HCT116 (cell line): Measurements from ENCODE around the gene CCNL2. TPM values are rescaled to one million over a fixed set of nuclear protein-coding genes. Genes with fewer than 3 reads are reported as not detected.
A peak's percentile ranks its signal among the peaks of the same experiment; 100 is the strongest.

Source experiments
- ATAC-seq: fragments of 200-7000 bp; cut with Tn5 transposase; 2 replicates; pipeline ENCODE4 v1.9.1; 2020; ENCODE audit warnings: mild to moderate bottlenecking, moderate library complexity
- BruUV-seq: library from RNA; stranded (reverse); fragments of 400-500 nt; replicated peaks from 2 replicates; lab custom pipeline; 2021; lab: Mats Ljungman, UMichigan
- CTCF ChIA-PET: fragments of 300-600 bp; sonication (Branson Sonifier 250); formaldehyde crosslinking; loops from one replicate; lab custom pipeline; 2021; ENCODE audit warnings: antibody characterized with exemption; lab: Charles Lee
- POLR2A ChIA-PET: fragments of 300-600, 350-600 bp; sonication (Branson Sonifier 250); formaldehyde crosslinking; loops from one replicate; lab custom pipeline; 2021; ENCODE audit warnings: antibody characterized with exemption; lab: Charles Lee
- RAD21 ChIA-PET, 2 experiments: fragments of 300-600 bp; sonication (Branson Sonifier 250); formaldehyde crosslinking; loops; one replicate each; lab custom pipeline; 2023; ENCODE audit warnings: low total read pairs in 2 of 2; ENCODE audit not compliant: uncharacterized antibody in 2 of 2, unreplicated experiment in 2 of 2, low non-redundant PET in 1 of 2; lab: Charles Lee
- DNase-seq: peaks from one replicate; pipeline ENCODE4 v3.0.0-alpha.2; 2010; ENCODE audit warnings: low read depth, low spot score
- H2AFZ ChIP-seq: fragments of 200-600 bp; shearing (Covaris generic), sonication (generic); 2 replicates; pipeline ENCODE4 v1.6.1; 2017; ENCODE audit warnings: low read depth, mixed run types, mixed read lengths, antibody characterized with exemption, low read length; ENCODE audit not compliant: poor library complexity, severe bottlenecking
- H3K27ac ChIP-seq: 2 replicates; pipeline ENCODE4 v1.5.1; 2012; ENCODE audit warnings: low read depth, low read length
- H3K27me3 ChIP-seq: fragments of 200-600 bp; sonication (generic); 2 replicates; pipeline ENCODE4 v1.6.1; 2016; ENCODE audit warnings: mixed run types, low read length, mixed read lengths; ENCODE audit not compliant: insufficient read depth
- H3K36me3 ChIP-seq, 2 experiments: fragments of 200-500 bp in 1 of 2; fragments of 200-600 bp in 1 of 2; sonication (Bioruptor generic) in 1 of 2; sonication (generic) in 1 of 2; 2 replicates each; pipeline versions ENCODE4 v1.5.1 to v1.6.1; 2014 to 2016; ENCODE audit warnings: low read length in 2 of 2, inconsistent platforms in 1 of 2, mixed read lengths in 1 of 2, mixed run types in 1 of 2; ENCODE audit not compliant: insufficient read depth in 2 of 2, control insufficient read depth in 1 of 2
- H3K4me1 ChIP-seq, 2 experiments: fragments of 200-600 bp in 1 of 2; sonication (generic) in 1 of 2; 2 replicates each; pipeline versions ENCODE4 v1.5.1 to v1.6.1; 2012 to 2017; ENCODE audit warnings: low read length in 2 of 2, inconsistent platforms in 1 of 2, mild to moderate bottlenecking in 1 of 2, mixed read lengths in 1 of 2, mixed run types in 1 of 2, moderate library complexity in 1 of 2; ENCODE audit not compliant: insufficient read depth in 2 of 2, control insufficient read depth in 1 of 2
- H3K4me2 ChIP-seq: fragments of 200-600 bp; sonication (generic); 2 replicates; pipeline ENCODE4 v1.6.1; 2017; ENCODE audit warnings: mixed run types, low read length, mixed read lengths
- H3K4me3 ChIP-seq, 2 experiments: fragments of 200-600 bp in 1 of 2; sonication (generic) in 1 of 2; replicated peaks in 1 of 2; 2 replicates each; pipeline ENCODE4 v1.5.1; 2011 to 2016; ENCODE audit warnings: low read length in 2 of 2, control low read depth in 1 of 2, low read depth in 1 of 2, mild to moderate bottlenecking in 1 of 2, mixed read lengths in 1 of 2, mixed run types in 1 of 2
- H3K79me2 ChIP-seq: fragments of 200-600 bp; sonication (generic); 2 replicates; pipeline ENCODE4 v1.6.1; 2017; ENCODE audit warnings: mild to moderate bottlenecking, mixed run types, low read length, moderate library complexity, mixed read lengths; ENCODE audit not compliant: insufficient read depth
- H3K9ac ChIP-seq: fragments of 200-600 bp; sonication (generic); 2 replicates; pipeline ENCODE4 v1.6.1; 2016; ENCODE audit warnings: low read length, mixed read lengths
- H3K9me2 ChIP-seq: fragments of 200-600 bp; sonication (generic), shearing (Covaris generic); 2 replicates; pipeline ENCODE4 v1.6.1; 2017; ENCODE audit warnings: mixed run types, mild to moderate bottlenecking, moderate library complexity; ENCODE audit not compliant: insufficient read depth
- H3K9me3 ChIP-seq, 2 experiments: fragments of 200-500 bp in 1 of 2; fragments of 200-600 bp in 1 of 2; sonication (Bioruptor generic) in 1 of 2; sonication (generic) in 1 of 2; 2 replicates each; pipeline ENCODE4 v1.6.1; 2014 to 2017; ENCODE audit warnings: low read length in 2 of 2, mixed read lengths in 2 of 2, inconsistent platforms in 1 of 2, low read depth in 1 of 2, mild to moderate bottlenecking in 1 of 2, mixed run types in 1 of 2, moderate library complexity in 1 of 2; ENCODE audit not compliant: control insufficient read depth in 1 of 2, insufficient read depth in 1 of 2
- H4K20me1 ChIP-seq: fragments of 200-600 bp; sonication (generic), shearing (Covaris generic); 2 replicates; pipeline ENCODE4 v1.6.1; 2017; ENCODE audit warnings: mixed run types, mild to moderate bottlenecking, moderate library complexity; ENCODE audit not compliant: insufficient read depth
- CEBPB ChIP-seq: IDR thresholded peaks from 2 replicates; pipeline ENCODE4 v1.6.1; 2012; ENCODE audit warnings: low read depth
- EGR1 ChIP-seq: IDR thresholded peaks from 2 replicates; pipeline ENCODE4 v1.6.1; 2012; ENCODE audit warnings: low read depth
- ELF1 ChIP-seq: IDR thresholded peaks from 2 replicates; pipeline ENCODE4 v1.6.1; 2012; ENCODE audit warnings: low read depth, borderline replicate concordance
- EZH2 ChIP-seq: fragments of 200-600 bp; sonication (generic); IDR thresholded peaks from 2 replicates; pipeline ENCODE4 v1.6.1; 2017; ENCODE audit warnings: antibody characterized with exemption, mixed run types
- FOSL1 ChIP-seq: IDR thresholded peaks from 2 replicates; pipeline ENCODE4 v1.6.1; 2012; ENCODE audit warnings: low read depth
- JUND ChIP-seq: IDR thresholded peaks from 2 replicates; pipeline ENCODE4 v1.6.1; 2012
- POLR2AphosphoS5 ChIP-seq: IDR thresholded peaks from 2 replicates; pipeline ENCODE4 v1.6.1; 2011; ENCODE audit warnings: mild to moderate bottlenecking, low read depth, low read length, moderate library complexity
- SIN3A ChIP-seq: IDR thresholded peaks from 2 replicates; pipeline ENCODE4 v1.6.1; 2012; ENCODE audit warnings: low read depth
- SP1 ChIP-seq: IDR thresholded peaks from 2 replicates; pipeline ENCODE4 v1.6.1; 2012; ENCODE audit warnings: low read depth
- SRF ChIP-seq: IDR thresholded peaks from 2 replicates; pipeline ENCODE4 v1.6.1; 2012; ENCODE audit warnings: low read depth
- TCF7L2 ChIP-seq: IDR thresholded peaks from 2 replicates; pipeline ENCODE4 v1.7.0; 2011; ENCODE audit warnings: borderline replicate concordance, inconsistent platforms; ENCODE audit not compliant: insufficient read depth, insufficient read length; ENCODE audit errors: extremely low read depth
- ZFX ChIP-seq: fragments of 450-650 bp; IDR thresholded peaks from 2 replicates; pipeline ENCODE4 v1.6.1; 2017
- intact Hi-C: fragments of 100-400 bp; cut with micrococcal nuclease; formaldehyde crosslinking; loops from 2 replicates; pipeline ENCODE4 v1.10.0; 2022
- total RNA-seq: library from RNA; stranded (reverse); gene quantifications from one replicate; pipeline ENCODE4 v1.2.1, GENCODE V29; 2021; ENCODE audit not compliant: unreplicated experiment
- TF ChIP-seq, protein P1 (sequence below), 3 experiments: fragments of 200-600 bp in 1 of 3; sonication (generic) in 1 of 3; IDR thresholded peaks in 2 of 3; conservative IDR thresholded peaks in 1 of 3; 2 replicates each; pipeline ENCODE4 v1.5.1; 2012 to 2017; ENCODE audit warnings: low read depth in 2 of 3, low read length in 2 of 3, antibody characterized with exemption in 1 of 3, borderline replicate concordance in 1 of 3, control low read depth in 1 of 3, mild to moderate bottlenecking in 1 of 3, mixed read lengths in 1 of 3, mixed run types in 1 of 3, moderate library complexity in 1 of 3; ENCODE audit not compliant: insufficient read depth in 1 of 3
- TF ChIP-seq, protein P2 (sequence below): IDR thresholded peaks from 2 replicates; pipeline ENCODE4 v1.6.1; 2012; ENCODE audit warnings: low read depth
- TF ChIP-seq, protein P3 (sequence below): IDR thresholded peaks from 2 replicates; pipeline ENCODE4 v1.6.1; 2012

Gene CCNL2
- total RNA-seq, 1 experiment from 2014 or later = 173 TPM

DNA sequence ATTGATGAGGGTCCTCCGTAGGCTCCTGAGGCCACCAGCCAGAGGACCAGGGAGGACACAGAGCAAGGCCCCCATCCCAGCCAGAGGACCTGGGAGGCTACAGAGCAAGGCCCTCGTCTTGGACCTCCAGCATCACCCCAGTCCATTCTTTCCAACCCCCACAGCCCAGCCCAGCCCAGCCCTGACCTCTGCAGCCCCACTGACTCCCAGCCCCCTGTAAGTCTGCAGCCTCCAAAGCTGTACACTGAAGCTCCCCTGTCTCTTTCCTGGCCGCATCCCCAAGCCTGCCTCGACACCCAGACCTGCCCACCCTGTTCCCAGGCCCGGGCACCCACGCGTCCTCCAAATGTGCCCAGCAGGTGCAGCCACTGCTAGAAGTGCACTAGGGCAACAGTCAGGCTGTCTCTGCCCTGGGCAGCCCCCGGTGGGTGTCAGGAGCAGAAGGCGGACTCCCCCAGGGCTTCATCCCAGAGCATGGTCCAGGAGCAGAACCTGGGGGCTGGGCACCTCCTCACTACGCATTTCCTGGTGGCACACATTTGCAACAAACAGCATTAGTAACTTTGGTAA lies 52.0 kb downstream of the CCNL2 start:
- Histone ChIP-seq H2AFZ (no peak overlapping the region), H3K9me3 (no peaks in the 10 kb centered on the region), H3K9ac (peak overlapping the region; percentile 76), H3K27ac (peak overlapping the region; percentile 100), H3K79me2 (peaks cover 65% of the 10 kb centered on the region), H3K27me3 (no peaks in the 10 kb centered on the region), H3K36me3 (no peaks in the 10 kb centered on the region), H3K4me1 (peaks cover 43 to 64% of the 10 kb centered on the region in 2 experiments), H4K20me1 (no peaks in the 10 kb centered on the region), H3K4me3 (peak overlapping the region; percentile 80 to 87), H3K4me2 (peak overlapping the region; percentile 96), H3K9me2 (no peaks in the 10 kb centered on the region)
- DNase-seq (no peak), ATAC-seq (no peak)
- POLR2A ChIA-PET = interaction anchor here (0.6 to 1.2 kb wide), 2 partner anchors 9 to 405 kb away, joined by 3 to 4 read pairs; no protein-coding TSS in a partner anchor
- TF ChIP-seq, protein P1, sequence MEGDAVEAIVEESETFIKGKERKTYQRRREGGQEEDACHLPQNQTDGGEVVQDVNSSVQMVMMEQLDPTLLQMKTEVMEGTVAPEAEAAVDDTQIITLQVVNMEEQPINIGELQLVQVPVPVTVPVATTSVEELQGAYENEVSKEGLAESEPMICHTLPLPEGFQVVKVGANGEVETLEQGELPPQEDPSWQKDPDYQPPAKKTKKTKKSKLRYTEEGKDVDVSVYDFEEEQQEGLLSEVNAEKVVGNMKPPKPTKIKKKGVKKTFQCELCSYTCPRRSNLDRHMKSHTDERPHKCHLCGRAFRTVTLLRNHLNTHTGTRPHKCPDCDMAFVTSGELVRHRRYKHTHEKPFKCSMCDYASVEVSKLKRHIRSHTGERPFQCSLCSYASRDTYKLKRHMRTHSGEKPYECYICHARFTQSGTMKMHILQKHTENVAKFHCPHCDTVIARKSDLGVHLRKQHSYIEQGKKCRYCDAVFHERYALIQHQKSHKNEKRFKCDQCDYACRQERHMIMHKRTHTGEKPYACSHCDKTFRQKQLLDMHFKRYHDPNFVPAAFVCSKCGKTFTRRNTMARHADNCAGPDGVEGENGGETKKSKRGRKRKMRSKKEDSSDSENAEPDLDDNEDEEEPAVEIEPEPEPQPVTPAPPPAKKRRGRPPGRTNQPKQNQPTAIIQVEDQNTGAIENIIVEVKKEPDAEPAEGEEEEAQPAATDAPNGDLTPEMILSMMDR (IDR thresholded peaks at IDR 0.05 in 2 of 3, conservative IDR thresholded peaks at IDR 0.05 in 1 of 3; ENCODE audit: borderline replicate concordance in 1 of 3, insufficient read depth in 1 of 3, low read depth in 2 of 3, low read length in 2 of 3) = no peak
- no peak for TF ChIP-seq EGR1
- no TSS peak for BruUV-seq
- CTCF ChIA-PET = no interaction called here
- intact Hi-C loops = loop anchor here (5.0 to 10.0 kb wide), 3 partner anchors 40 to 275 kb away; partner anchors contain the start of genes ACAP3, MIB2, PUSL1 and RNF223
- RAD21 ChIA-PET = no interaction called here

DNA sequence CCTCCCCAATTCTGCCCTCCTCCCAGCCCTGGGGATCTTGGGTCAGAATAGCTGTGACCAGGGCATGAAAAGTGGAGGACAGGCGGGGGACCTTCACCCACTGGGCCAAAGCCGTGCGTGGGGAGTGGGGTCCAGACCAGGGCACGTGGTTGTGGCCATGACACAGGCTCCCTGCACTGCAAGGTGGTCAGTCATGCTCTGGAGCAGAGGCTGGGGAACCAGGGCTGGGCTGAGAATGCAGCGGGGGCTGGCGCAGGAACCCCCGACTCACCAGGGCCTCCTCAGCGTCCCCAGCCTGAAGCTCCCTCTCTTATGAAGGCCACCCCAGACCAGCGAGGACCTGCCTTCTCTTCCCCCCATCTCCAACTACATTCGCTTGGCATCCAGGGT lies 52.6 kb downstream of the CCNL2 start:
- no peak for TF ChIP-seq JUND
- TF ChIP-seq TCF7L2 = no peak
- TF ChIP-seq, protein P2, sequence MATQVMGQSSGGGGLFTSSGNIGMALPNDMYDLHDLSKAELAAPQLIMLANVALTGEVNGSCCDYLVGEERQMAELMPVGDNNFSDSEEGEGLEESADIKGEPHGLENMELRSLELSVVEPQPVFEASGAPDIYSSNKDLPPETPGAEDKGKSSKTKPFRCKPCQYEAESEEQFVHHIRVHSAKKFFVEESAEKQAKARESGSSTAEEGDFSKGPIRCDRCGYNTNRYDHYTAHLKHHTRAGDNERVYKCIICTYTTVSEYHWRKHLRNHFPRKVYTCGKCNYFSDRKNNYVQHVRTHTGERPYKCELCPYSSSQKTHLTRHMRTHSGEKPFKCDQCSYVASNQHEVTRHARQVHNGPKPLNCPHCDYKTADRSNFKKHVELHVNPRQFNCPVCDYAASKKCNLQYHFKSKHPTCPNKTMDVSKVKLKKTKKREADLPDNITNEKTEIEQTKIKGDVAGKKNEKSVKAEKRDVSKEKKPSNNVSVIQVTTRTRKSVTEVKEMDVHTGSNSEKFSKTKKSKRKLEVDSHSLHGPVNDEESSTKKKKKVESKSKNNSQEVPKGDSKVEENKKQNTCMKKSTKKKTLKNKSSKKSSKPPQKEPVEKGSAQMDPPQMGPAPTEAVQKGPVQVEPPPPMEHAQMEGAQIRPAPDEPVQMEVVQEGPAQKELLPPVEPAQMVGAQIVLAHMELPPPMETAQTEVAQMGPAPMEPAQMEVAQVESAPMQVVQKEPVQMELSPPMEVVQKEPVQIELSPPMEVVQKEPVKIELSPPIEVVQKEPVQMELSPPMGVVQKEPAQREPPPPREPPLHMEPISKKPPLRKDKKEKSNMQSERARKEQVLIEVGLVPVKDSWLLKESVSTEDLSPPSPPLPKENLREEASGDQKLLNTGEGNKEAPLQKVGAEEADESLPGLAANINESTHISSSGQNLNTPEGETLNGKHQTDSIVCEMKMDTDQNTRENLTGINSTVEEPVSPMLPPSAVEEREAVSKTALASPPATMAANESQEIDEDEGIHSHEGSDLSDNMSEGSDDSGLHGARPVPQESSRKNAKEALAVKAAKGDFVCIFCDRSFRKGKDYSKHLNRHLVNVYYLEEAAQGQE = no peak
- TF ChIP-seq, protein P3, sequence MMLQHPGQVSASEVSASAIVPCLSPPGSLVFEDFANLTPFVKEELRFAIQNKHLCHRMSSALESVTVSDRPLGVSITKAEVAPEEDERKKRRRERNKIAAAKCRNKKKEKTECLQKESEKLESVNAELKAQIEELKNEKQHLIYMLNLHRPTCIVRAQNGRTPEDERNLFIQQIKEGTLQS = no peak
- no peak for TF ChIP-seq SP1
- TF ChIP-seq SRF = no peak
- no peak for TF ChIP-seq EGR1
- no peak for TF ChIP-seq FOSL1
- no peak for TF ChIP-seq ELF1
- no peak for TF ChIP-seq EZH2
- TF ChIP-seq CEBPB = no peak
- no peak for TF ChIP-seq ZFX
- no peak for TF ChIP-seq POLR2AphosphoS5
- no peak for TF ChIP-seq SIN3A
- peaks cover 71% of the 10 kb centered on the region for H3K79me2 ChIP-seq
- BruUV-seq = TSS peak; percentile 54
- H3K9ac ChIP-seq = peak overlapping the region; percentile 76
- H4K20me1 ChIP-seq = no peaks in the 10 kb centered on the region
- ATAC-seq = no peak
- intact Hi-C loops = loop anchor here (5.0 to 10.0 kb wide), 3 partner anchors 39 to 274 kb away; partner anchors contain the start of genes ACAP3, MIB2, PUSL1 and RNF223
- H3K4me2 ChIP-seq = peak overlapping the region; percentile 96
- ChIA-PET CTCF (interaction anchor here (1.3 kb wide), 1 partner anchor 29 kb away, joined by 3 read pairs; the partner anchor contains the start of gene AURKAIP1), POLR2A (no interaction called here), RAD21 (no interaction called here)
- H3K4me1 ChIP-seq = peaks cover 41 to 58% of the 10 kb centered on the region in 2 experiments
- H3K36me3 ChIP-seq = peaks cover under 1 to 6% of the 10 kb centered on the region in 2 experiments; a peak in 2 of 4 replicates
- no peak overlapping the region for H2AFZ ChIP-seq
- no peaks in the 10 kb centered on the region for H3K27me3 ChIP-seq
- no peaks in the 10 kb centered on the region for H3K9me3 ChIP-seq
- H3K4me3 ChIP-seq = peak overlapping the region; percentile 5 to 55; a peak in 1 of 4 replicates
- DNase-seq = no peak
- no peaks in the 10 kb centered on the region for H3K9me2 ChIP-seq
- H3K27ac ChIP-seq = peak overlapping the region; percentile 100
